NOMO-1 treated with dmso at 0.1 percent for 144 hours (cell line): ENCODE measurements around the gene TNS4.

ENCODE experiments used
- DNase-seq: peaks from one replicate; lab custom pipeline; 2025; ENCODE audit not compliant: unreplicated experiment; lab: John Stamatoyannopoulos, UW

The TNS4 gene

GRCh38 chr17:40443196-40443987 lies 58.0 kb downstream of the TNS4 start, which contains the start of gene IGFBP4:
Gene IGFBP4, plus strand, starts transcription at chr17:40443450. Its CDS starts 286 bp downstream, at chr17:40443736.
- DNase-seq: peak; percentile 56

- DNase-seq: no peak
Observed at GRCh38 chr17:40442392-40443195, 58.8 kb downstream of the TNS4 start.

GRCh38 chr17:40440166-40440565 lies 61.3 kb downstream of the TNS4 start:
- DNase-seq: no peak

GRCh38 chr17:40437095-40437732 lies 64.2 kb downstream of the TNS4 start:
- DNase-seq: peak; percentile 7

GRCh38 chr17:40436636-40437035 lies 64.8 kb downstream of the TNS4 start:
- DNase-seq: no peak

GRCh38 chr17:40433551-40434415 lies 67.6 kb downstream of the TNS4 start:
- DNase-seq: no peak

GRCh38 chr17:40432864-40433528 lies 68.4 kb downstream of the TNS4 start:
- DNase-seq: no peak

GRCh38 chr17:40431231-40431602 lies 70.2 kb downstream of the TNS4 start:
- no peak for DNase-seq

GRCh38 chr17:40430272-40431230 lies 70.9 kb downstream of the TNS4 start:
- no peak for DNase-seq

GRCh38 chr17:40427002-40427491 lies 74.4 kb downstream of the TNS4 start:
- DNase-seq: no peak
